CD14-positive monocyte (primary cell): ENCODE measurements around the gene CHN1. TPM values are rescaled to one million over a fixed set of nuclear protein-coding genes. Genes with fewer than 3 reads are reported as not detected.

Experiments
- DNase-seq, 3 donors: peaks; one replicate each; pipeline ENCODE4 v3.0.0-alpha.2; 2011 to 2022
- H2AFZ ChIP-seq: 2 replicates; pipeline ENCODE4 v1.6.0; 2012; ENCODE audit warnings: mild to moderate bottlenecking, low read depth, low read length, inconsistent platforms; ENCODE audit not compliant: insufficient read depth, poor library complexity, severe bottlenecking
- H3K27ac ChIP-seq, 2 donors: 1 replicate in 1 of 2; 2 replicates in 1 of 2; pipeline ENCODE4 v1.5.1; 2012 to 2013; ENCODE audit warnings: low read length in 2 of 2, control low read depth in 1 of 2, inconsistent platforms in 1 of 2, low read depth in 1 of 2, mild to moderate bottlenecking in 1 of 2
- H3K27me3 ChIP-seq, 2 donors: one replicate each; pipeline versions ENCODE4 v1.6.0 to v1.6.1; 2011 to 2013; ENCODE audit warnings: low read length in 2 of 2; ENCODE audit not compliant: control insufficient read depth in 2 of 2, insufficient read depth in 2 of 2
- H3K36me3 ChIP-seq, 2 donors: replicated peaks in 1 of 2; 1 replicate in 1 of 2; 2 replicates in 1 of 2; pipeline versions ENCODE4 v1.5.1 to v1.6.1; 2012 to 2013; ENCODE audit warnings: low read length in 2 of 2, control low read depth in 1 of 2, inconsistent platforms in 1 of 2, mild to moderate bottlenecking in 1 of 2; ENCODE audit not compliant: insufficient read depth in 2 of 2, control insufficient read depth in 1 of 2
- H3K4me1 ChIP-seq, 2 donors: 1 replicate in 1 of 2; 2 replicates in 1 of 2; pipeline versions ENCODE4 v1.5.1 to v1.6.1; 2012 to 2013; ENCODE audit warnings: low read length in 2 of 2, control low read depth in 1 of 2, inconsistent platforms in 1 of 2, mild to moderate bottlenecking in 1 of 2, moderate library complexity in 1 of 2; ENCODE audit not compliant: insufficient read depth in 2 of 2, control insufficient read depth in 1 of 2
- H3K4me2 ChIP-seq: replicated peaks from 2 replicates; pipeline ENCODE3; 2012; ENCODE audit warnings: low read length, moderate library complexity, mild to moderate bottlenecking; ENCODE audit not compliant: poor library complexity, severe bottlenecking; ENCODE audit errors: extremely low read depth
- H3K4me3 ChIP-seq, 3 experiments: fragments of 200-600 bp in 1 of 3; sonication (generic) in 1 of 3; replicated peaks in 1 of 3; 1 replicate in 2 of 3; 2 replicates in 1 of 3; pipeline ENCODE4 v1.5.1; 2011 to 2013; ENCODE audit warnings: low read length in 3 of 3, mild to moderate bottlenecking in 3 of 3, control low read depth in 2 of 3, low read depth in 2 of 3, inconsistent platforms in 1 of 3, moderate library complexity in 1 of 3
- H3K79me2 ChIP-seq: 2 replicates; pipeline ENCODE4 v1.6.0; 2012; ENCODE audit warnings: mild to moderate bottlenecking, control low read depth, inconsistent platforms, low read length, moderate library complexity; ENCODE audit not compliant: insufficient read depth
- H3K9ac ChIP-seq: 2 replicates; pipeline ENCODE4 v1.6.0; 2017; ENCODE audit warnings: low read length, mild to moderate bottlenecking; ENCODE audit not compliant: insufficient read depth, poor library complexity, severe bottlenecking
- H3K9me3 ChIP-seq, 2 donors: replicated peaks in 1 of 2; 1 replicate in 1 of 2; 2 replicates in 1 of 2; pipeline versions ENCODE4 v1.5.1 to v1.6.1; 2012 to 2013; ENCODE audit warnings: low read length in 2 of 2, control low read depth in 1 of 2; ENCODE audit not compliant: control insufficient read depth in 1 of 2, insufficient read depth in 1 of 2
- H4K20me1 ChIP-seq: 2 replicates; pipeline ENCODE4 v1.6.0; 2012; ENCODE audit warnings: mild to moderate bottlenecking, low read length, control low read depth, moderate library complexity; ENCODE audit not compliant: insufficient read depth
- H3K27ac Mint-ChIP-seq, 7 donors: one replicate each; pipeline ENCODE4 v1.8.0; 2020; ENCODE audit warnings: mild to moderate bottlenecking in 7 of 7, mixed read lengths in 7 of 7, moderate library complexity in 6 of 7, inconsistent platforms in 2 of 7
- H3K27me3 Mint-ChIP-seq, 3 donors: one replicate each; pipeline ENCODE4 v1.8.0; 2021 to 2022; ENCODE audit warnings: low read depth in 3 of 3, mild to moderate bottlenecking in 3 of 3, mixed read lengths in 3 of 3, moderate library complexity in 3 of 3, inconsistent platforms in 1 of 3
- H3K36me3 Mint-ChIP-seq, 2 donors: one replicate each; pipeline ENCODE4 v1.8.0; 2020; ENCODE audit warnings: mixed read lengths in 2 of 2, inconsistent platforms in 1 of 2, mild to moderate bottlenecking in 1 of 2
- H3K4me1 Mint-ChIP-seq: one replicate; pipeline ENCODE4 v1.8.0; 2020; ENCODE audit warnings: mild to moderate bottlenecking, mixed read lengths
- H3K4me3 Mint-ChIP-seq, 2 donors: one replicate each; pipeline ENCODE4 v1.8.0; 2020; ENCODE audit warnings: mild to moderate bottlenecking in 2 of 2, mixed read lengths in 2 of 2, moderate library complexity in 1 of 2
- H3K9me3 Mint-ChIP-seq, 7 donors: one replicate each; pipeline ENCODE4 v1.8.0; 2020 to 2022; ENCODE audit warnings: mixed read lengths in 7 of 7, mild to moderate bottlenecking in 6 of 7, moderate library complexity in 6 of 7, inconsistent platforms in 2 of 7
- CTCF ChIP-seq: fragments of 200-600 bp; IDR thresholded peaks from one replicate; pipeline ENCODE4 v1.8.0; 2022; ENCODE audit warnings: antibody characterized with exemption, mild to moderate bottlenecking
- WGBS: methylation state at CpG from one replicate; pipeline ENCODE4 v1.1.5; 2013; ENCODE audit warnings: missing lambda C conversion rate; ENCODE audit not compliant: insufficient coverage; 5-methylcytosine and 5-hydroxymethylcytosine counted together
- intact Hi-C, 2 donors: fragments of 100-400 bp; cut with micrococcal nuclease; formaldehyde crosslinking; loops; one replicate each; pipeline versions ENCODE4 v1.15.0 to v1.15.1; 2023
- polyA plus RNA-seq, 3 donors: library from polyadenylated mRNA; depleted of rRNA in 1 of 3; unstranded in 2 of 3; stranded (reverse) in 1 of 3; fragments of 300-500 nt in 2 of 3; fragments of >200 nt in 1 of 3; fragmentation: Illumina TruSeq in 2 of 3; gene quantifications; 1 replicate in 2 of 3; 2 replicates in 1 of 3; pipeline ENCODE4 v1.2.3, GENCODE V29; 2012 to 2021

CHN1 gene
- polyA plus RNA-seq, 3 donors: 0.36 TPM; not detected in 2

DNA sequence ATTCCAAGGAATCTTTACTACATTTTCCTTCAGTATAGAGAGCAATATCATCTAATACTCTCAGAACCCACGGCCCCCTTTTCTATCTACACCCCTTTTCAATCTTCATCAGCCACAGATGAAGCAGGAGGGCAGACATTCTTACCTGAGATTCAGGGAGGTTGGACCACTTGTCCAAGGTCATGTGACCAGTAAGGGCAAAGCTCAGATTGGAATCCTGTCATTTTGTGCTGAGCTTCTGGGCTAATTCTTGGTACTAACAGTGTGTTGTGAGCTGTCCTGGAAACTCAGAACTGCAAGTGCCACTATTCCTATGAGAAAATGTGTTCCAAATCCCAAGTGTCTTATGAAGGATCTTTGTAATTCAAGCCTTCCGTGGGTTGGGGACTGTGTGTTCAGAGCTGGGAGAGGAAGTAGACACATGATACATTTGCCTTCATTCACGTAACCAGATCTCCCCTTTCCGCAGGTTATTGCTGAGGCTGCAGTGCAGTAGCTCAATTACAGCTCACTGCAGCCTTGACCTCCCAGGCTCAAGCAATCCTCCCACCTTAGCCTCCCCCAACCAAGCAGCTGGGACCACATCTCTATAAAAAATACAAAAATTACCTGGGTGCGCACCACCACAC is 244.2 kb downstream of the CHN1 start:
- peaks cover 0 to 1% (median 0%) of the 10 kb centered on the region in 7 donors for H3K9me3 Mint-ChIP-seq
- Histone ChIP-seq H3K4me3 (no peak overlapping the region), H3K27ac (no peak overlapping the region), H3K9ac (no peak overlapping the region), H3K4me2 (no peak overlapping the region), H4K20me1 (no peaks in the 10 kb centered on the region), H3K9me3 (no peaks in the 10 kb centered on the region), H3K36me3 (no peaks in the 10 kb centered on the region), H2AFZ (no peak overlapping the region), H3K27me3 (peaks cover 6 to 18% of the 10 kb centered on the region in 2 donors), H3K4me1 (no peaks in the 10 kb centered on the region), H3K79me2 (no peaks in the 10 kb centered on the region)
- H3K4me1 Mint-ChIP-seq: peaks cover 2% of the 10 kb centered on the region
- intact Hi-C loops: no loop called here
- DNase-seq: no peak
- WGBS: 81% methylated on average over 4 of the region's 5 CpGs
- H3K36me3 Mint-ChIP-seq: no peaks in the 10 kb centered on the region
- peak overlapping the region in 1 of 2 donors; percentile 39 for H3K4me3 Mint-ChIP-seq
- H3K27me3 Mint-ChIP-seq: peaks cover 14 to 43% (median 26%) of the 10 kb centered on the region in 3 donors
- H3K27ac Mint-ChIP-seq: peak overlapping the region in 1 of 7 donors; percentile 72
- TF ChIP-seq CTCF: no peak

DNA sequence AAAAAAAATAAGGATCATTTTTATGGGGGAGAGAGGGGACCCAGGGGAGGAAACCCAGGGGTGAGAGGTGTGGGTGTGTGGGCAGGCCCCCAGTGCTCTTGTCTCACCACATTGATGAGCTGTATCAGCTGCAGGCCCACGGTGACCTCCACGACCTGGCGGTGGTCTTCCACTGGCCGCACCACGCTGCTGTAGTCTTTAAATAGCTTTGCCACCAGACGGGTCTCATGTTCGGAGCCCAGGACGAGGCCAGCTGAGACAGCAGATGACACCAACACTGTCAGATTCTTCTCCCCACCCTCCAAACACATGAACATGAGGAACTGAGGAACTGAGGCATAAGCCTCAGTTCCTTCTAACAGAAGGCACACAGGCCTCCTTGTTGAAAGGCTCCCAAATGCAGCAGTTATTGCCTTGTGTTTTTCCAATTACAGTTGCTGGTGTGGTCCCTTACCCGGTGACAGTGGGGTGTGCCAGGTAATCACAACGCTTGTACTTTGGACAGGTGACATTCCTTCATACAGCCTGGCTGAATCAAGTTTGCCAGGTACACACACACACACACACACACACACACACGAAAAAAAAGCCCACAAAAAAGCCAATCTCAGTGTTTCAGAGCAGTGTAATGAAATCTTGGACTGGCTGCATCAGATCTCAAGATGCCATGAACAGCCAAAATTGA is 245.7 kb downstream of the CHN1 start:
- no peaks in the 10 kb centered on the region for H3K36me3 ChIP-seq
- H3K36me3 Mint-ChIP-seq: no peaks in the 10 kb centered on the region
- no peak overlapping the region for H3K4me2 ChIP-seq
- H3K27ac Mint-ChIP-seq: no peak overlapping the region
- H4K20me1 ChIP-seq: no peaks in the 10 kb centered on the region
- H3K9me3 Mint-ChIP-seq: peaks cover 0 to 1% (median 0%) of the 10 kb centered on the region in 7 donors
- intact Hi-C loops: no loop called here
- DNase-seq: no peak
- no peak overlapping the region for H3K4me3 ChIP-seq
- TF ChIP-seq CTCF: no peak
- H3K79me2 ChIP-seq: no peaks in the 10 kb centered on the region
- H3K27me3 Mint-ChIP-seq: peaks cover 19 to 34% (median 19%) of the 10 kb centered on the region in 3 donors
- H2AFZ ChIP-seq: no peak overlapping the region
- no peak overlapping the region for H3K9ac ChIP-seq
- peaks cover 2 to 13% of the 10 kb centered on the region in 2 donors for H3K27me3 ChIP-seq
- no peaks in the 10 kb centered on the region for H3K4me1 ChIP-seq
- no peaks in the 10 kb centered on the region for H3K9me3 ChIP-seq
- WGBS: 82% methylated on average over 10 of the region's 11 CpGs
- H3K4me1 Mint-ChIP-seq: peaks cover 1% of the 10 kb centered on the region
- peak overlapping the region in 1 of 2 donors; percentile 6 for H3K4me3 Mint-ChIP-seq
- H3K27ac ChIP-seq: no peak overlapping the region
